Measurements from ENCODE around the gene TIAM1. TPM values are rescaled to one million over a fixed set of nuclear protein-coding genes. Genes with fewer than 3 reads are reported as not detected.

TIAM1 gene, protein sequence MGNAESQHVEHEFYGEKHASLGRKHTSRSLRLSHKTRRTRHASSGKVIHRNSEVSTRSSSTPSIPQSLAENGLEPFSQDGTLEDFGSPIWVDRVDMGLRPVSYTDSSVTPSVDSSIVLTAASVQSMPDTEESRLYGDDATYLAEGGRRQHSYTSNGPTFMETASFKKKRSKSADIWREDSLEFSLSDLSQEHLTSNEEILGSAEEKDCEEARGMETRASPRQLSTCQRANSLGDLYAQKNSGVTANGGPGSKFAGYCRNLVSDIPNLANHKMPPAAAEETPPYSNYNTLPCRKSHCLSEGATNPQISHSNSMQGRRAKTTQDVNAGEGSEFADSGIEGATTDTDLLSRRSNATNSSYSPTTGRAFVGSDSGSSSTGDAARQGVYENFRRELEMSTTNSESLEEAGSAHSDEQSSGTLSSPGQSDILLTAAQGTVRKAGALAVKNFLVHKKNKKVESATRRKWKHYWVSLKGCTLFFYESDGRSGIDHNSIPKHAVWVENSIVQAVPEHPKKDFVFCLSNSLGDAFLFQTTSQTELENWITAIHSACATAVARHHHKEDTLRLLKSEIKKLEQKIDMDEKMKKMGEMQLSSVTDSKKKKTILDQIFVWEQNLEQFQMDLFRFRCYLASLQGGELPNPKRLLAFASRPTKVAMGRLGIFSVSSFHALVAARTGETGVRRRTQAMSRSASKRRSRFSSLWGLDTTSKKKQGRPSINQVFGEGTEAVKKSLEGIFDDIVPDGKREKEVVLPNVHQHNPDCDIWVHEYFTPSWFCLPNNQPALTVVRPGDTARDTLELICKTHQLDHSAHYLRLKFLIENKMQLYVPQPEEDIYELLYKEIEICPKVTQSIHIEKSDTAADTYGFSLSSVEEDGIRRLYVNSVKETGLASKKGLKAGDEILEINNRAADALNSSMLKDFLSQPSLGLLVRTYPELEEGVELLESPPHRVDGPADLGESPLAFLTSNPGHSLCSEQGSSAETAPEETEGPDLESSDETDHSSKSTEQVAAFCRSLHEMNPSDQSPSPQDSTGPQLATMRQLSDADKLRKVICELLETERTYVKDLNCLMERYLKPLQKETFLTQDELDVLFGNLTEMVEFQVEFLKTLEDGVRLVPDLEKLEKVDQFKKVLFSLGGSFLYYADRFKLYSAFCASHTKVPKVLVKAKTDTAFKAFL (N-terminal part only)
- total RNA-seq, result 10 to 100 TPM; 15.3 to 58.0 TPM
- polyA plus RNA-seq, result 1 to 10 TPM; 3.5 to 8.3 TPM
- long read RNA-seq, donor 1, partial matches to known transcripts, result 0 of 1 reads
- long read RNA-seq, donor 1, other reads (novel, unspliced or antisense), result 0 of 1 reads
- long read RNA-seq, donor 2, partial matches to known transcripts, result 0 of 2 reads
- long read RNA-seq, donor 2, other reads (novel, unspliced or antisense), result 0 of 2 reads
- long read RNA-seq, donor 3, full-length matches to known transcripts, result 1 of 1 reads
- long read RNA-seq, donor 3, partial matches to known transcripts, result 0 of 1 reads
- long read RNA-seq, donor 3, other reads (novel, unspliced or antisense), result 0 of 1 reads
- long read RNA-seq, donor 4, partial matches to known transcripts, result 8 of 9 reads
- long read RNA-seq, donor 4, other reads (novel, unspliced or antisense), result 0 of 9 reads
- long read RNA-seq, donor 5, full-length matches to known transcripts, result 1 of 1 reads
- long read RNA-seq, donor 5, partial matches to known transcripts, result 0 of 1 reads
- long read RNA-seq, donor 5, other reads (novel, unspliced or antisense), result 0 of 1 reads

DNA sequence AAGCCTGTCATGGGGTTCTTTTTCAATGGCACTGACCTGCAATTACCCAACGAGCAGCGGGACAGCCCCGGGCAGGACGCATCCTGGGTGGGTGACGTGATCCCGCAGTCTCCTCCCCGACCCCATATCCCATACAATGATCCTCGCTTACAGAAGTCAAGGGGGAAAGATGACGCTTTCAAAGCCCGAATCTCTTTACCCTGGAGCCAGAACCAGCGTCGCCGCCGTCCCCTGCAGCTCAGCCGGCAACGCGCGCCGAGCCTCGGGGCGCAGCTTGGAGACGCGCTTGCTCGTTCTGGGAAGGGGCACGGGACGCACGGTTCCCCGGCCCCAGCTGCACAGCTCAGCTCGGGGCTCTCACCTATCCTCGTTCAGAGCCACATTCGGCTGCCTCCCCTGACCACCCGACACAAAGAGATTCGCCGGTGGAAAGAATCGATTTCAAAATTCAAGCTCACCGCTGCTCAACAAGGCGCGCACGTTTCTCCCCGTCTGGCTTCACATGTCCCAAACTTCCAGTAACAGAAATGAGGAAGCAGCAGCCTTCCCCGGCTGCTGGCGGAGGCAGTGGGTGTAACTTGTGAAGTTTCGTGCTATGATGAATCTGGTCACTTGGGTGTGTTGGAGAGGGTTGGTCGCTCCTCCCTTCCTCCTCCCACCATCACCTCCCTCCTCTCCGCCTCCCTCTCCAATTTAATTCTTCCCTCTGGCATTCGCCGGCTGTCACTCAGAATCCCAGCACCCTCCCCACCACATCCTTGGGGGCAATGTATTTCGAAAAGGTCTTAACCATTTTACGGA, at the start of gene TIAM1:
Gene TIAM1, minus strand, starts transcription at position 582 of the 801 bp plus-strand sequence. CDS start 77,289 bp downstream, outside the sequence.
- WGBS, 2 donors, result 1 to 2% methylated on average over 48 to 49 of the region's 49 CpGs
- Histone ChIP-seq H3K9ac (ENCODE audit: insufficient read depth in 1 of 2, low read length in 2 of 2) (peak within 1 kb of the TSS; percentile 64 to 79), H3K27ac (ENCODE audit: low read depth in 1 of 2, low read length in 1 of 2) (peak within 1 kb of the TSS in 1 of 2 donors; percentile 49), H3K27me3 (ENCODE audit: control insufficient read depth in 3 of 3, insufficient read depth in 3 of 3, low read length in 2 of 3) (peaks cover 0 to 14% (median 0%) of the 10 kb centered on the region in 3 donors), H3K9me3 (ENCODE audit: control insufficient read depth in 4 of 4, insufficient read depth in 3 of 4, low read length in 3 of 4) (no peaks in the 10 kb centered on the region), H3K4me1 (ENCODE audit: control insufficient read depth in 5 of 5, insufficient read depth in 5 of 5, low read length in 5 of 5) (peaks cover 0 to 24% (median 3%) of the 10 kb centered on the region in 5 donors), H3K36me3 (ENCODE audit: control insufficient read depth in 4 of 4, insufficient read depth in 4 of 4, low read length in 4 of 4) (no peaks in the 10 kb centered on the region), H3K4me3 (peak within 1 kb of the TSS; percentile 10)
- ATAC-seq (ENCODE audit: insufficient read depth, low FRiP score) (peak; percentile 46), DNase-seq (peak; percentile 75 to 89 (median 83))
- TF ChIP-seq, protein P1, sequence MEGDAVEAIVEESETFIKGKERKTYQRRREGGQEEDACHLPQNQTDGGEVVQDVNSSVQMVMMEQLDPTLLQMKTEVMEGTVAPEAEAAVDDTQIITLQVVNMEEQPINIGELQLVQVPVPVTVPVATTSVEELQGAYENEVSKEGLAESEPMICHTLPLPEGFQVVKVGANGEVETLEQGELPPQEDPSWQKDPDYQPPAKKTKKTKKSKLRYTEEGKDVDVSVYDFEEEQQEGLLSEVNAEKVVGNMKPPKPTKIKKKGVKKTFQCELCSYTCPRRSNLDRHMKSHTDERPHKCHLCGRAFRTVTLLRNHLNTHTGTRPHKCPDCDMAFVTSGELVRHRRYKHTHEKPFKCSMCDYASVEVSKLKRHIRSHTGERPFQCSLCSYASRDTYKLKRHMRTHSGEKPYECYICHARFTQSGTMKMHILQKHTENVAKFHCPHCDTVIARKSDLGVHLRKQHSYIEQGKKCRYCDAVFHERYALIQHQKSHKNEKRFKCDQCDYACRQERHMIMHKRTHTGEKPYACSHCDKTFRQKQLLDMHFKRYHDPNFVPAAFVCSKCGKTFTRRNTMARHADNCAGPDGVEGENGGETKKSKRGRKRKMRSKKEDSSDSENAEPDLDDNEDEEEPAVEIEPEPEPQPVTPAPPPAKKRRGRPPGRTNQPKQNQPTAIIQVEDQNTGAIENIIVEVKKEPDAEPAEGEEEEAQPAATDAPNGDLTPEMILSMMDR (IDR thresholded peaks at IDR 0.05; ENCODE audit: control extremely low read depth, extremely low read depth), result no peak

DNA sequence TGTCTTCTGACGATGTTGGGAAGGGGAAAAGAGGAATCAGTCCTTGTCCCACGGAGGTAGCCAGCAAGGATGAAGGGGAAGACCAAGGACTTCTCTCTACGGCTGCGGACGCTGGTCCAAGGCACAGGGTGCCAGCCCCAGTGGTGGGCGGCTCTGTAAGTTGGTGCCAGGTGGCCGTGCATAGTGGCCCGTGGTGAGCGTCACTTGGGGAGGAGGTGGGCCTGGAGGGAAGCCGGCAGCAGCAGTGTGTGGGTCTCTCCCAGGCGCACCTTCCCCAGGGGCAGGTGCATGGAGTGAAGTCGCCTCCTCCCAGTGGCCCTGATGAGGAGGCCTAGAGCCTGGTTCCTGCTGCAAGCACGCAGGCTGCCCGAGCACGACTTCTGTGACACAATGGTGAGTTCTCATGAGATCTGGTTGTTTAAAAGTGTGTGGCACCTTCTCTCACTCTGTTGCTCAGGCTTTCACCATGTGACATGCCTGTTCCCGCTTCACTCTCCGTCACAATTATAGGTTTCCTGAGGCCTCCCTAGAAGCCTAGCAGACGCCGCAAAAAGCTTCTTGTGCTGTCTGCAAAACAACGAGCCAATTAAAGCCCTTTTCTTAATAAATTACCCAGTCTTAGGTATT, 43.6 kb upstream of the TIAM1 start:
- ATAC-seq (ENCODE audit: insufficient read depth, low FRiP score), result no peak
- Histone ChIP-seq H3K9ac (ENCODE audit: insufficient read depth in 1 of 2, low read length in 2 of 2) (no peak overlapping the region), H3K4me3 (no peak overlapping the region), H3K9me3 (ENCODE audit: control insufficient read depth in 4 of 4, insufficient read depth in 3 of 4, low read length in 3 of 4) (no peaks in the 10 kb centered on the region), H3K27me3 (ENCODE audit: control insufficient read depth in 3 of 3, insufficient read depth in 3 of 3, low read length in 2 of 3) (no peaks in the 10 kb centered on the region), H3K36me3 (ENCODE audit: control insufficient read depth in 4 of 4, insufficient read depth in 4 of 4, low read length in 4 of 4) (peaks cover 0 to 4% (median 0%) of the 10 kb centered on the region in 4 donors), H3K27ac (ENCODE audit: low read depth in 1 of 2, low read length in 1 of 2) (no peak overlapping the region), H3K4me1 (ENCODE audit: control insufficient read depth in 5 of 5, insufficient read depth in 5 of 5, low read length in 5 of 5) (no peaks in the 10 kb centered on the region)
- TF ChIP-seq, protein P1 (IDR thresholded peaks at IDR 0.05; ENCODE audit: control extremely low read depth, extremely low read depth), result no peak
- 90 to 91% methylated on average over 20 of the region's 20 CpGs for WGBS, 2 donors
- DNase-seq, result no peak

Measured in lung (tissue), 16 donors.